Fibroblast of lung (primary cell): Measurements from ENCODE around the gene COL26A1.

Experiments used
- CTCF ChIP-seq, 2 donors: IDR thresholded peaks in 1 of 2; conservative IDR thresholded peaks in 1 of 2; 1 replicate in 1 of 2; 2 replicates in 1 of 2; pipeline ENCODE4 v1.5.1; 2011 to 2012; ENCODE audit warnings: low read length in 2 of 2, control low read depth in 1 of 2, inconsistent platforms in 1 of 2, low read depth in 1 of 2, mild to moderate bottlenecking in 1 of 2
- EZH2 ChIP-seq: IDR thresholded peaks from 2 replicates; pipeline ENCODE4 v1.5.1; 2012; ENCODE audit warnings: low read length, control low read depth, mild to moderate bottlenecking; ENCODE audit errors: missing control alignments

DNA sequence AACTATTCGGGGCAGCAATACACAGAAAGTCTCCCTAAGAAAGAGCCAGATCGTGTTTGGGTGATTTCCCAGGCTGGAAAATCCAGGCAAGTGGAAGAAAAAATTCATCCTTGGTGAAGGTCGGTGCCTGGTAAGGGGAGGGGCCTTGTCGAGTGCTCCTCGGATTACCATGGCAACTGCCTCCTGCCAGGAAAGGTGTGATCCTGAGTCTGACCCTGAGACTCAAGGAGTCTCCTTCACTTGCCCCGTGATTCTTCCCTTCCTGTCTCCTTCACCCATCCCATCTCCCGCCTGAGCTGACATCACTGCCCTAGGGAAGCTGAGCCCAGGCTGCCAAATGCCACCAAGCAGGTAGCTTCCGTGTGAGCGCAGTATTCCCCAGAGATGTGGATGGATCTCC is 154.2 kb downstream of the COL26A1 start:
- no peak for TF ChIP-seq CTCF (conservative IDR thresholded peaks at IDR 0.05 in 1 of 2, IDR thresholded peaks at IDR 0.05 in 1 of 2; ENCODE audit: low read depth in 1 of 2, low read length in 2 of 2)
- no peak for TF ChIP-seq EZH2
